HEK293 (cell line): ENCODE results near the gene TNFSF13B.
A peak's percentile ranks its signal among the peaks of the same experiment; 100 is the strongest.

Experiments
- CTCF ChIA-PET: fragments of 350-600 bp; formaldehyde crosslinking; extraction: SDS; loops from one replicate; lab custom pipeline; 2021; ENCODE audit warnings: antibody characterized with exemption; lab: Yijun Ruan, JAX
- POLR2A ChIA-PET: fragments of 300-600 bp; formaldehyde crosslinking; extraction: SDS; loops from one replicate; lab custom pipeline; 2020; ENCODE audit warnings: antibody characterized with exemption, inconsistent platforms; lab: Yijun Ruan, JAX
- H3K27ac ChIP-seq: fragments of 200-500 bp; sonication (Bioruptor generic); 2 replicates; pipeline ENCODE4 v1.5.1; 2014; ENCODE audit warnings: low read depth, low read length, control low read depth, inconsistent platforms; ENCODE audit errors: extremely low read depth
- H3K36me3 ChIP-seq, 2 experiments: fragments of 200-500 bp in 1 of 2; sonication (Bioruptor generic) in 1 of 2; 1 replicate in 1 of 2; 2 replicates in 1 of 2; pipeline ENCODE4 v1.5.1; 2014 to 2017; ENCODE audit warnings: inconsistent platforms in 2 of 2, low read length in 2 of 2; ENCODE audit not compliant: control insufficient read depth in 2 of 2, insufficient read depth in 1 of 2
- H3K4me1 ChIP-seq: fragments of 200-500 bp; sonication (Bioruptor generic); 2 replicates; pipeline ENCODE4 v1.5.1; 2014; ENCODE audit warnings: mild to moderate bottlenecking, low read length, inconsistent platforms; ENCODE audit not compliant: control insufficient read depth, insufficient read depth
- H3K4me3 ChIP-seq: 2 replicates; pipeline ENCODE4 v1.5.1; 2011; ENCODE audit warnings: low read depth, mild to moderate bottlenecking, control low read depth, low read length, moderate library complexity
- H3K9me3 ChIP-seq: fragments of 200-500 bp; sonication (Bioruptor generic); 2 replicates; pipeline ENCODE4 v1.5.1; 2014; ENCODE audit warnings: low read depth, low read length, inconsistent platforms; ENCODE audit not compliant: control insufficient read depth, insufficient read depth
- FEZF1 ChIP-seq: fragments of 450-650 bp; formaldehyde crosslinking; IDR thresholded peaks from 2 replicates; pipeline ENCODE4 v1.5.1; 2016; ENCODE audit warnings: missing biosample characterization, missing genetic modification characterization
- HOXC10 ChIP-seq: sonication (generic); formaldehyde crosslinking; IDR thresholded peaks from 2 replicates; pipeline ENCODE4 v1.8.1; 2023; ENCODE audit warnings: mild to moderate bottlenecking, missing genetic modification reagents
- KLF7 ChIP-seq: fragments of 450-650 bp; formaldehyde crosslinking; IDR thresholded peaks from 2 replicates; pipeline ENCODE4 v1.5.1; 2016; ENCODE audit warnings: missing biosample characterization, missing genetic modification characterization, borderline replicate concordance
- SP2 ChIP-seq: fragments of 450-650 bp; formaldehyde crosslinking; IDR thresholded peaks from 2 replicates; pipeline ENCODE4 v1.5.1; 2016; ENCODE audit warnings: missing biosample characterization, missing genetic modification characterization
- ZFHX2 ChIP-seq: fragments of 450-650 bp; formaldehyde crosslinking; conservative IDR thresholded peaks from 2 replicates; pipeline ENCODE4 v1.5.1; 2016; ENCODE audit warnings: missing biosample characterization, missing genetic modification characterization
- ZNF10 ChIP-seq: fragments of 450-650 bp; formaldehyde crosslinking; IDR thresholded peaks from 2 replicates; pipeline ENCODE4 v1.5.1; 2017; ENCODE audit warnings: missing biosample characterization, missing genetic modification characterization
- ZNF112 ChIP-seq: fragments of 450-650 bp; formaldehyde crosslinking; IDR thresholded peaks from 2 replicates; pipeline ENCODE4 v1.5.0; 2017; ENCODE audit warnings: missing biosample characterization, missing genetic modification characterization
- ZNF146 ChIP-seq: fragments of 450-650 bp; formaldehyde crosslinking; IDR thresholded peaks from 2 replicates; pipeline ENCODE4 v1.5.1; 2016; ENCODE audit warnings: missing biosample characterization, missing genetic modification characterization
- ZNF211 ChIP-seq: fragments of 450-650 bp; formaldehyde crosslinking; IDR thresholded peaks from 2 replicates; pipeline ENCODE4 v1.5.1; 2016; ENCODE audit warnings: low read depth, missing biosample characterization, missing genetic modification characterization
- ZNF266 ChIP-seq: fragments of 450-650 bp; formaldehyde crosslinking; IDR thresholded peaks from 2 replicates; pipeline ENCODE4 v1.5.1; 2016; ENCODE audit warnings: missing biosample characterization, missing genetic modification characterization, low read depth
- ZNF274 ChIP-seq, 2 experiments: fragments of 200-500 bp in 1 of 2; fragments of 450-650 bp in 1 of 2; sonication (Bioruptor generic) in 1 of 2; formaldehyde crosslinking in 1 of 2; IDR thresholded peaks; 2 replicates each; pipeline versions ENCODE4 v1.5.1 to v1.6.1; 2014 to 2016; ENCODE audit warnings: borderline replicate concordance in 1 of 2, inconsistent platforms in 1 of 2, low read length in 1 of 2, missing biosample characterization in 1 of 2, missing genetic modification characterization in 1 of 2
- ZNF341 ChIP-seq: fragments of 450-650 bp; formaldehyde crosslinking; IDR thresholded peaks from 2 replicates; pipeline ENCODE4; 2016; ENCODE audit warnings: low read depth, missing biosample characterization, missing genetic modification characterization
- ZNF404 ChIP-seq: fragments of 450-650 bp; formaldehyde crosslinking; IDR thresholded peaks from 2 replicates; pipeline ENCODE4 v1.5.1; 2017; ENCODE audit warnings: missing biosample characterization, missing genetic modification characterization
- ZNF423 ChIP-seq: fragments of 450-650 bp; formaldehyde crosslinking; IDR thresholded peaks from 2 replicates; pipeline ENCODE4 v1.5.1; 2016; ENCODE audit warnings: missing biosample characterization, missing genetic modification characterization
- ZNF521 ChIP-seq: fragments of 450-650 bp; formaldehyde crosslinking; IDR thresholded peaks from 2 replicates; pipeline ENCODE4 v1.5.1; 2017; ENCODE audit warnings: missing biosample characterization, mild to moderate bottlenecking, missing genetic modification characterization
- ZNF561 ChIP-seq: fragments of 450-650 bp; IDR thresholded peaks from 2 replicates; pipeline ENCODE4 v1.5.1; 2018; ENCODE audit warnings: missing biosample characterization, missing genetic modification characterization, borderline replicate concordance
- ZNF623 ChIP-seq: fragments of 450-650 bp; formaldehyde crosslinking; IDR thresholded peaks from 2 replicates; pipeline ENCODE4 v1.5.1; 2016; ENCODE audit warnings: missing biosample characterization, missing genetic modification characterization
- ZNF654 ChIP-seq: fragments of 450-650 bp; formaldehyde crosslinking; IDR thresholded peaks from 2 replicates; pipeline ENCODE4 v1.5.1; 2016; ENCODE audit warnings: low read depth, missing biosample characterization, missing genetic modification characterization
- ZNF660 ChIP-seq: fragments of 450-650 bp; IDR thresholded peaks from 2 replicates; pipeline ENCODE4 v1.5.1; 2018; ENCODE audit warnings: missing biosample characterization, mild to moderate bottlenecking, missing genetic modification characterization
- ZNF701 ChIP-seq: fragments of 450-650 bp; formaldehyde crosslinking; IDR thresholded peaks from 2 replicates; pipeline ENCODE4 v1.5.1; 2016; ENCODE audit warnings: missing biosample characterization, missing genetic modification characterization
- ZNF791 ChIP-seq: fragments of 450-650 bp; formaldehyde crosslinking; IDR thresholded peaks from 2 replicates; pipeline ENCODE4 v1.5.1; 2016; ENCODE audit warnings: missing biosample characterization, missing genetic modification characterization
- TF ChIP-seq, protein P1 (sequence below): fragments of 450-650 bp; formaldehyde crosslinking; IDR thresholded peaks from 2 replicates; pipeline ENCODE4 v1.5.1; 2016; ENCODE audit warnings: missing biosample characterization, missing genetic modification characterization
- TF ChIP-seq, protein P2 (sequence below): IDR thresholded peaks from 2 replicates; pipeline ENCODE4 v1.6.1; 2011; ENCODE audit warnings: mild to moderate bottlenecking, low read depth, low read length, borderline replicate concordance
- TF ChIP-seq, protein P3 (sequence below): fragments of 450-650 bp; formaldehyde crosslinking; IDR thresholded peaks from 2 replicates; pipeline ENCODE4 v1.5.1; 2016; ENCODE audit warnings: missing biosample characterization, missing genetic modification characterization
- TF ChIP-seq, protein P4 (sequence below): fragments of 450-650 bp; formaldehyde crosslinking; IDR thresholded peaks from 2 replicates; pipeline ENCODE4 v1.5.1; 2016; ENCODE audit warnings: missing biosample characterization, missing genetic modification characterization

Gene TNFSF13B

DNA sequence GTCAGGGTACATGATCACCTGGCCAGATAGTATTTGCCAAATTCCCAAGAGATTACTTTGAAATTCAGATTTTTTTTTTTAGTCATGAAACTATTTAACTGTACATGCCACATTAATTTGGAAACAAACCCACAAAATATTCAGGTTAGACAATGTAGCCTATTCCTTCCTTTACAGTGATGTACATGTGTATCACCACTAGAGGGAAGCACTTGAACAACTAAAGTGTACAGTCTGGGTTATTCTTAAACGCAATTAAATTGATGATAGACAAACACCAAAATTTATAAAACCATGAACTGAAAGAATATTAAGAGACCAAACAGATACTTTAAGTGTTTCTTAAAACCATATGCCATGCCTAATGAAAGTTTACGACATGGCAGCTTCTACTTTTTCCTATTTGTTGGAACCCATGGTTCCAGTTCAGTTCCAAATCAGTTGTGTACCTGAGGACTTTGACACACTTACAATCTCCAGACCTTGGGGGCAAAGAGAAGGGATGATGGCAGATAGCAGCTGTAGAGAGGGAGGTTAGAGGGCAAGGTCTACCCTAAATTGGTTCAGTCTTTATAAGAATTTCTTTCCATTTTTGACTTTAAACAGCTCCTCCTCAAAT lies 52.8 kb downstream of the TNFSF13B start:
- ChIA-PET POLR2A (no interaction called here), CTCF (interaction anchor here (0.6 to 1.8 kb wide), 5 partner anchors 104 to 1092 kb away, joined by 3 to 7 read pairs (median 3); partner anchors contain the start of gene ABHD13)
- Histone ChIP-seq H3K4me1 (no peaks in the 10 kb centered on the region), H3K9me3 (no peaks in the 10 kb centered on the region), H3K27ac (no peak overlapping the region), H3K4me3 (no peak overlapping the region), H3K36me3 (no peaks in the 10 kb centered on the region)
- TF ChIP-seq HOXC10 (no peak), ZNF654 (tag by site-specific recombination) (peak; percentile 62), ZNF660 (tag by site-specific recombination) (peak; percentile 42; the same call in 1 of the 2 replicates)

DNA sequence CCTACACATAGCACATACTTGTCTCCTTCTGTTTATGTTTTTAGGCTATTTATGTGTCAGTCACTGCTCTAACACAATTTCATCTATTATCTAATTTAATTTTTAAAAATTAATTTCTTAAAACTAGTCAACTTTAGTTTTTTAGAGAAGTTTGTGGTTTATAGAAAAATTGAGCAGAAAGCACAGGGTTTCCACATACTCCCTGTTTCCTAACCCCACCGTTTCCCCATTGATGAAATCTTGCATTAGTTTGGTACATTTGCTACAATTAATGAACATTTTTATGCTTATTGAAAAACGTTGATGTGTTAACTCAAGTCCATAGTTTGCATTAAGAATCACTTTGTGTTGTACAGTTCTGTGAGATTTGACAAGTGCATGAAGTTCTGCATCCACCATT lies 53.5 kb downstream of the TNFSF13B start:
- Histone ChIP-seq H3K9me3 (no peaks in the 10 kb centered on the region), H3K4me1 (no peaks in the 10 kb centered on the region), H3K36me3 (no peaks in the 10 kb centered on the region), H3K4me3 (no peak overlapping the region), H3K27ac (no peak overlapping the region)
- TF ChIP-seq ZNF521 (tag by site-specific recombination) (no peak), ZNF341 (tag by site-specific recombination) (no peak), ZNF561 (tag by site-specific recombination) (no peak), ZNF623 (tag by site-specific recombination) (no peak), ZFHX2 (no peak), ZNF112 (tag by site-specific recombination) (no peak), ZNF791 (no peak), ZNF266 (tag by site-specific recombination) (no peak), KLF7 (tag by site-specific recombination) (no peak), FEZF1 (no peak), ZNF404 (tag by site-specific recombination) (no peak), ZNF423 (no peak), ZNF10 (tag by site-specific recombination) (no peak)
- TF ChIP-seq, protein P1, sequence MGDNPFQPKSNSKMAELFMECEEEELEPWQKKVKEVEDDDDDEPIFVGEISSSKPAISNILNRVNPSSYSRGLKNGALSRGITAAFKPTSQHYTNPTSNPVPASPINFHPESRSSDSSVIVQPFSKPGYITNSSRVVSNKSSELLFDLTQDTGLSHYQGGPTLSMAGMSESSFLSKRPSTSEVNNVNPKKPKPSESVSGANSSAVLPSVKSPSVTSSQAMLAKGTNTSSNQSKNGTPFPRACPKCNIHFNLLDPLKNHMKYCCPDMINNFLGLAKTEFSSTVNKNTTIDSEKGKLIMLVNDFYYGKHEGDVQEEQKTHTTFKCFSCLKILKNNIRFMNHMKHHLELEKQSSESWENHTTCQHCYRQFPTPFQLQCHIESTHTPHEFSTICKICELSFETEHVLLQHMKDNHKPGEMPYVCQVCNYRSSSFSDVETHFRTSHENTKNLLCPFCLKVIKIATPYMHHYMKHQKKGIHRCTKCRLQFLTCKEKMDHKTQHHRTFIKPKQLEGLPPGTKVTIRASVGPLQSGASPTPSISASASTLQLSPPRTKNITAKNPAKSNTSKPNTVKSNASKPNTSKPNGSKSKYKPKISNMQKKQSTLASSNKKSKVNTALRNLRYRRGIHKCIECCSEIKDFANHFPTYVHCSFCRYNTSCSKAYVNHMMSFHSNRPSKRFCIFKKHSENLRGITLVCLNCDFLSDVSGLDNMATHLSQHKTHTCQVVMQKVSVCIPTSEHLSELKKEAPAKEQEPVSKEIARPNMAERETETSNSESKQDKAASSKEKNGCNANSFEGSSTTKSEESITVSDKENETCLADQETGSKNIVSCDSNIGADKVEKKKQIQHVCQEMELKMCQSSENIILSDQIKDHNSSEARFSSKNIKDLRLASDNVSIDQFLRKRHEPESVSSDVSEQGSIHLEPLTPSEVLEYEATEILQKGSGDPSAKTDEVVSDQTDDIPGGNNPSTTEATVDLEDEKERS (tag by site-specific recombination): no peak
- TF ChIP-seq, protein P2, sequence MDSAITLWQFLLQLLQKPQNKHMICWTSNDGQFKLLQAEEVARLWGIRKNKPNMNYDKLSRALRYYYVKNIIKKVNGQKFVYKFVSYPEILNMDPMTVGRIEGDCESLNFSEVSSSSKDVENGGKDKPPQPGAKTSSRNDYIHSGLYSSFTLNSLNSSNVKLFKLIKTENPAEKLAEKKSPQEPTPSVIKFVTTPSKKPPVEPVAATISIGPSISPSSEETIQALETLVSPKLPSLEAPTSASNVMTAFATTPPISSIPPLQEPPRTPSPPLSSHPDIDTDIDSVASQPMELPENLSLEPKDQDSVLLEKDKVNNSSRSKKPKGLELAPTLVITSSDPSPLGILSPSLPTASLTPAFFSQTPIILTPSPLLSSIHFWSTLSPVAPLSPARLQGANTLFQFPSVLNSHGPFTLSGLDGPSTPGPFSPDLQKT: no peak
- POLR2A ChIA-PET: no interaction called here
- CTCF ChIA-PET: interaction anchor here (0.6 to 1.8 kb wide), 7 partner anchors 105 to 1092 kb away, joined by 3 to 7 read pairs (median 3); partner anchors contain the start of gene ABHD13

DNA sequence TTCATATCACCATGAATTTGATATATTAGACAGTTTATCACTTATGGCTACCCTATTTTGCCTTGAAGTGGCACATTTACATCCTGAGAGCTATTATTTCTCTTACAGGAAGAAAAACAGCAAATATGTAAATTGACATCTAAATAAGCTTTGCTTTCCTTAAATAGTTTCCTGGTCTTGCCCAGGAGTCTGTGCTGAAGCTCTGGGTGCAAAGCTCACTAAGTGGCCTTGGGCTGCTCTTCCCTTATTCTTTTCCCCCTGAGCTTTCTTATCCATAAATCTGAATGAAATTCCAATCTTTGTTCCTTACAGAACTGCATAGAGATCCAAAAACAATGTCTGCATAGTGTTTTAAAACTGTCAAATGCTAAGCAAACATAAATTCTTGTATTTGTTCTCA lies 56.3 kb downstream of the TNFSF13B start:
- Histone ChIP-seq H3K4me3 (no peak overlapping the region), H3K36me3 (no peaks in the 10 kb centered on the region), H3K27ac (no peak overlapping the region), H3K9me3 (no peaks in the 10 kb centered on the region), H3K4me1 (no peaks in the 10 kb centered on the region)
- CTCF ChIA-PET: interaction anchor here (0.6 kb wide), 1 partner anchor 8 kb away, joined by 3 read pairs; no protein-coding TSS in a partner anchor
- POLR2A ChIA-PET: no interaction called here
- no peak for TF ChIP-seq ZNF404 (tag by site-specific recombination)
- TF ChIP-seq, protein P3, sequence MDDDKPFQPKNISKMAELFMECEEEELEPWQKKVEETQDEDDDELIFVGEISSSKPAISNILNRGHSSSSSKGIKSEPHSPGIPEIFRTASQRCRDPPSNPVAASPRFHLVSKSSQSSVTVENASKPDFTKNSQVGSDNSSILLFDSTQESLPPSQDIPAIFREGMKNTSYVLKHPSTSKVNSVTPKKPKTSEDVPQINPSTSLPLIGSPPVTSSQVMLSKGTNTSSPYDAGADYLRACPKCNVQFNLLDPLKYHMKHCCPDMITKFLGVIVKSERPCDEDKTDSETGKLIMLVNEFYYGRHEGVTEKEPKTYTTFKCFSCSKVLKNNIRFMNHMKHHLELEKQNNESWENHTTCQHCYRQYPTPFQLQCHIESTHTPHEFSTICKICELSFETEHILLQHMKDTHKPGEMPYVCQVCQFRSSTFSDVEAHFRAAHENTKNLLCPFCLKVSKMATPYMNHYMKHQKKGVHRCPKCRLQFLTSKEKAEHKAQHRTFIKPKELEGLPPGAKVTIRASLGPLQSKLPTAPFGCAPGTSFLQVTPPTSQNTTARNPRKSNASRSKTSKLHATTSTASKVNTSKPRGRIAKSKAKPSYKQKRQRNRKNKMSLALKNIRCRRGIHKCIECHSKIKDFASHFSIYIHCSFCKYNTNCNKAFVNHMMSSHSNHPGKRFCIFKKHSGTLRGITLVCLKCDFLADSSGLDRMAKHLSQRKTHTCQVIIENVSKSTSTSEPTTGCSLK (tag by site-specific recombination): no peak
- TF ChIP-seq, protein P4, sequence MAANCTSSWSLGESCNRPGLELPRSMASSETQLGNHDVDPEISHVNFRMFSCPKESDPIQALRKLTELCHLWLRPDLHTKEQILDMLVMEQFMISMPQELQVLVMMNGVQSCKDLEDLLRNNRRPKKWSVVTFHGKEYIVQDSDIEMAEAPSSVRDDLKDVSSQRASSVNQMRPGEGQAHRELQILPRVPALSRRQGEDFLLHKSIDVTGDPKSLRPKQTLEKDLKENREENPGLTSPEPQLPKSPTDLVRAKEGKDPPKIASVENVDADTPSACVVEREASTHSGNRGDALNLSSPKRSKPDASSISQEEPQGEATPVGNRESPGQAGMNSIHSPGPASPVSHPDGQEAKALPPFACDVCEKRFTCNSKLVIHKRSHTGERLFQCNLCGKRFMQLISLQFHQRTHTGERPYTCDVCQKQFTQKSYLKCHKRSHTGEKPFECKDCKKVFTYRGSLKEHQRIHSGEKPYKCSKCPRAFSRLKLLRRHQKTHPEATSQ (tag by site-specific recombination): no peak
- TF ChIP-seq SP2: no peak
- TF ChIP-seq ZNF274 (IDR thresholded peaks at IDR 0.05; ENCODE audit: low read length): no peak
- no peak for TF ChIP-seq ZNF274 (tag by site-specific recombination; IDR thresholded peaks at IDR 0.05; ENCODE audit: borderline replicate concordance)
- TF ChIP-seq ZNF146: no peak
- no peak for TF ChIP-seq ZNF701
- no peak for TF ChIP-seq ZNF791
- TF ChIP-seq ZNF211 (tag by site-specific recombination): no peak
